Activated CD4-positive, alpha-beta T cell treated with anti-CD3 and anti-CD28 coated beads, Interleukin-2, amount 10 ng/mL, durations not matched to agents 7 days and 5 days (primary cell): ENCODE data around the gene ZMYM2. TPM values are rescaled to one million over a fixed set of nuclear protein-coding genes. Genes with fewer than 3 reads are reported as not detected.
"Not testable (repeated sequence)": the region's sequence is repeated elsewhere in the genome, so short reads cannot be mapped to it uniquely, and the experiment has no call there.

Experiments
- CTCF ChIA-PET: fragments of 350-600 bp; sonication (Branson Sonifier 250); formaldehyde crosslinking; loops from one replicate; lab custom pipeline; 2021; ENCODE audit warnings: antibody characterized with exemption; lab: Charles Lee
- POLR2A ChIA-PET: fragments of 350-600 bp; sonication (Branson Sonifier 250); formaldehyde crosslinking; loops from one replicate; lab custom pipeline; 2021; ENCODE audit warnings: antibody characterized with exemption; lab: Charles Lee
- DNase-seq: peaks from one replicate; pipeline ENCODE4 v3.0.0-alpha.2; 2020
- H3K27ac Mint-ChIP-seq: one replicate; pipeline ENCODE4 v1.8.0; 2021; ENCODE audit warnings: mild to moderate bottlenecking, moderate library complexity, mixed read lengths
- H3K27me3 Mint-ChIP-seq: one replicate; pipeline ENCODE4 v1.8.0; 2021; ENCODE audit warnings: mixed read lengths
- H3K36me3 Mint-ChIP-seq: one replicate; pipeline ENCODE4 v1.8.0; 2021; ENCODE audit warnings: low read depth, mixed read lengths
- H3K4me1 Mint-ChIP-seq: one replicate; pipeline ENCODE4 v1.8.0; 2021; ENCODE audit warnings: mixed read lengths
- H3K4me3 Mint-ChIP-seq: one replicate; pipeline ENCODE4 v1.8.0; 2021; ENCODE audit warnings: mild to moderate bottlenecking, moderate library complexity, mixed read lengths
- H3K9me3 Mint-ChIP-seq: one replicate; pipeline ENCODE4 v1.8.0; 2021; ENCODE audit warnings: mixed read lengths
- total RNA-seq, 2 experiments: library from RNA; stranded (reverse); gene quantifications; one replicate each; pipeline ENCODE4 v1.2.3, GENCODE V29; 2021

Gene ZMYM2
- total RNA-seq, 2 experiments from 2014 or later = 41.5 to 46.7 TPM

DNA sequence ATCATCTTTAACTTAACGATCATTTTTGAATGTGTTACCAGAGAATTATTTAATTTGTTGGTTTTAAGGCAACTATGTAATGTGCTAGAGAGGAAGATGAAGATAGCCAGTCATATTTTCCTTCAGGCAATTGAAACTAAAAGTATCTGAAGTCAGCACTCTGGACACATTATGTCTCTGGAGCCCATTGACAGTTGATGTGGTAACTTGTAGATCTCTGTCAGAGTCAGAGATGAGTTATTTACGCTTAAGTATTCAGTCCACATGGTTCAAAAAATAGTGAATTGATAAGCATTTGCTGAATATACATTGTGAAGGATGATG, 2.1 kb downstream of the ZMYM2 start:
- CTCF ChIA-PET = interaction anchor here (0.9 to 1.2 kb wide), 3 partner anchors 12 to 167 kb away, joined by 3 to 5 read pairs (median 3); no protein-coding TSS in a partner anchor
- Mint-ChIP-seq H3K4me3 (peak overlapping the region; percentile 94), H3K9me3 (no peaks in the 10 kb centered on the region), H3K36me3 (peaks cover 14% of the 10 kb centered on the region), H3K27ac (peak overlapping the region; percentile 98), H3K27me3 (peaks cover 3% of the 10 kb centered on the region), H3K4me1 (peaks cover 27% of the 10 kb centered on the region)
- POLR2A ChIA-PET = no interaction called here
- DNase-seq = peak; percentile 8

DNA sequence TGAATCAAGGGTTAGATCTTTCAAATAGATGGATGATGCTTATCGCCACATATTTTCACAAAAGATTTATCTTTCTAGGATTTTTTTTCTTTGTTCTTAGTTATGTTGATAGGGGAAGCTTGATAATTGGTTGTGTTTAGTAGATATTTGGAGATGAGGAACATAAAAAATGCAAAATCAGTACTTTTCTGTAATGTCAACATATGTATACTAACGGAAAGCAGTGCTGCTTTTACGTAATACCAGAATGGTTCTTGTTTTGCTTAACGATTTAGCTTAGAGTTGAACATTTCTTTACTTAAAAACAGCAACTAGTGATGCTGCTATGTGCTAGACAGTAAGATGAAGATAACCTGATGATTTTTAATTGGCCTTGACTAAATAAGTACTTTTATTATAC, 3.0 kb downstream of the ZMYM2 start:
- peak overlapping the region; percentile 5 for H3K4me3 Mint-ChIP-seq
- no peaks in the 10 kb centered on the region for H3K27me3 Mint-ChIP-seq
- H3K27ac Mint-ChIP-seq = no peak overlapping the region
- DNase-seq = no peak
- peaks cover 27% of the 10 kb centered on the region for H3K4me1 Mint-ChIP-seq
- ChIA-PET POLR2A (interaction anchor here (0.6 kb wide), 1 partner anchor 120 kb away, joined by 4 read pairs; no protein-coding TSS in a partner anchor), CTCF (no interaction called here)
- H3K9me3 Mint-ChIP-seq = no peaks in the 10 kb centered on the region
- peaks cover 17% of the 10 kb centered on the region for H3K36me3 Mint-ChIP-seq

DNA sequence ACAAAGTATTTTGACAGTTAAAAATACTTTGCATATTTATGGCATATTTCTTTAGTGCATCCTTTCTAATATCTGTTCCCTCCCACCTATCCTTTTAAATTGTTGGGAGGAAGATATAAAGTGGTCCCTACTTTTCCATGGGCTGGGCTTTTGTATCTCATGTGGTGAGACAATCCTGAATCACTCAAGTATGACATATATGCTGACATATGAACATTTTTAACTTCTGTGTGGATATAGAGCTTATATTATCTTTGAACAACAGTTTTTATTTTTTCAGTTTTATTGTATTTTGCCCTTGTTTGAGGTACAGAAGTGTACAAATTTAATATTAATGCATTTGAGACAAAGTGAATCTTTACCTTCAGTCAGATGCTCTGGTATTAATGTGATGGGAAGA, 3.4 kb downstream of the ZMYM2 start:
- no peaks in the 10 kb centered on the region for H3K9me3 Mint-ChIP-seq
- DNase-seq = no peak
- no peak overlapping the region for H3K27ac Mint-ChIP-seq
- H3K27me3 Mint-ChIP-seq = no peaks in the 10 kb centered on the region
- no peak overlapping the region for H3K4me3 Mint-ChIP-seq
- H3K4me1 Mint-ChIP-seq = peaks cover 26% of the 10 kb centered on the region
- H3K36me3 Mint-ChIP-seq = peaks cover 20% of the 10 kb centered on the region
- ChIA-PET CTCF (interaction anchor here (0.5 kb wide), 1 partner anchor 324 kb away, joined by 3 read pairs; no protein-coding TSS in a partner anchor), POLR2A (interaction anchor here (0.6 kb wide), 1 partner anchor 120 kb away, joined by 4 read pairs; no protein-coding TSS in a partner anchor)

DNA sequence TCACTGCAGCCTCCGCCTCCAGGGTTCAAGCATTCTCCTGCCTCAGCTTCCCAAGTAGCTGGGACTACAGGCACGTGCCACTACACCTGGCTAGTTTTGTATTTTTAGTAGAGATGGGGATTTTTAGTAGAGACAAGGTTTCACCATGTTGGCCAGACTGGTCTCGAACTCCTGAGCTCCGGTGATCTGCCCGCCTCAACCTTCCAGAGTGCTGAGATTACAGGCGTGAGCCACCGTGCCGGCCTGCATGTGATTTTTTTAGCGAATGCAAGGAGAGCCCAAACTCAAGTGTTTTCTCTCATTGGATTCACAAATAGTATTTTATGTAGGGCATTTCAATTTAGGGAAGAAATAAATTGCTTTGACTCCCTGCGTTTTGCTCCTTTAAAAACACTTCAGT, 4.4 kb downstream of the ZMYM2 start:
- Mint-ChIP-seq H3K9me3 (no peaks in the 10 kb centered on the region), H3K36me3 (peaks cover 22% of the 10 kb centered on the region), H3K27me3 (no peaks in the 10 kb centered on the region), H3K27ac (no peak overlapping the region), H3K4me3 (no peak overlapping the region), H3K4me1 (peaks cover 32% of the 10 kb centered on the region)
- no peak for DNase-seq
- CTCF ChIA-PET = no interaction called here
- POLR2A ChIA-PET = no interaction called here

DNA sequence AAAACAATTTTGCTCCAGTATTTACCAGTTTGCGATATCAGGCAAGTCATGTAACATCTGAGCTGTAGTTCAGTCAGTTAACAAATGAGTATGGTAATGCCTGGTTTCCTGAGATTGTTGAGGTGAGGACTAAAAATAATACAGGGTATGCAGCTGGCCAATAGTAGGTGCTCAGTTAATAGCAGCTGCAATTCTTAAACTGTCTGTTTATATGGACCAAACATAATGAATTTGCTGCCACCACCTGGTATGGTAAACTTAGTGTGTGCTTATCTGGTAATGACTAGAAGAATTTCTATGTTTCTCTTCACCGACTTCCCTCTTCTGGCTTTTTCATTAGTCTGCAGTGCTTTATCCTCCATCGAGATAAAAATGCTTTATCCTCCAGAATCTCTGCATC, 9.1 kb downstream of the ZMYM2 start:
- Mint-ChIP-seq H3K36me3 (peaks cover 20% of the 10 kb centered on the region), H3K4me3 (no peak overlapping the region), H3K27me3 (no peaks in the 10 kb centered on the region), H3K27ac (no peak overlapping the region), H3K9me3 (no peaks in the 10 kb centered on the region), H3K4me1 (peaks cover 11% of the 10 kb centered on the region)
- ChIA-PET POLR2A (no interaction called here), CTCF (interaction anchor here (0.6 kb wide), 1 partner anchor 230 kb away, joined by 3 read pairs; no protein-coding TSS in a partner anchor)
- no peak for DNase-seq

DNA sequence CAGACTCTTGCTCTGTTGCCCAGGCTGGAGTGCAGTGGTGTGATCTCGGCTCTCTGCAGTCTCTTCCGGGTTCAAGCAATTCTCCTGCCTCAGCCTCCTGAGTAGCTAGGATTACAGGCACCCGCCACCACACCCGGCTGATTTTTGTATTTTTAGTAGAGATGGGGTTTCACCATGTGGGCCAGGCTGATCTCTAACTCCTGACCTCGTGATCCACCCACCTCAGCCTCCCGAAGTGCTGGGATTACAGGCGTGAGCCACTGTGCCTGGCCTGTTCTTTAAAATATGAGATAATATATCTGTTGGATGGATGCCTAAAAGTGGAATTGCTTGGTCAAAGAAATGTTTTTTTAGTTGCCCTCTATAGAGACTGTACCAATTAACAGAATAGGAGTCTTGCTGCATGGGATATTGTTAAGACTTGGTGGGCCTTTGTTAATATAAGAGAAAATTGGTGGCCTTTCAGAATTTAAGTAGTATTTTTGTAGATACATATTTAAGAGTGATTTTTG, 16.0 kb downstream of the ZMYM2 start:
- peaks cover 54% of the 10 kb centered on the region for H3K36me3 Mint-ChIP-seq
- H3K27me3 Mint-ChIP-seq, H3K27ac Mint-ChIP-seq, CTCF ChIA-PET, POLR2A ChIA-PET, H3K4me3 Mint-ChIP-seq, DNase-seq, H3K4me1 Mint-ChIP-seq: not testable (repeated sequence)
- H3K9me3 Mint-ChIP-seq = peaks cover 21% of the 10 kb centered on the region

DNA sequence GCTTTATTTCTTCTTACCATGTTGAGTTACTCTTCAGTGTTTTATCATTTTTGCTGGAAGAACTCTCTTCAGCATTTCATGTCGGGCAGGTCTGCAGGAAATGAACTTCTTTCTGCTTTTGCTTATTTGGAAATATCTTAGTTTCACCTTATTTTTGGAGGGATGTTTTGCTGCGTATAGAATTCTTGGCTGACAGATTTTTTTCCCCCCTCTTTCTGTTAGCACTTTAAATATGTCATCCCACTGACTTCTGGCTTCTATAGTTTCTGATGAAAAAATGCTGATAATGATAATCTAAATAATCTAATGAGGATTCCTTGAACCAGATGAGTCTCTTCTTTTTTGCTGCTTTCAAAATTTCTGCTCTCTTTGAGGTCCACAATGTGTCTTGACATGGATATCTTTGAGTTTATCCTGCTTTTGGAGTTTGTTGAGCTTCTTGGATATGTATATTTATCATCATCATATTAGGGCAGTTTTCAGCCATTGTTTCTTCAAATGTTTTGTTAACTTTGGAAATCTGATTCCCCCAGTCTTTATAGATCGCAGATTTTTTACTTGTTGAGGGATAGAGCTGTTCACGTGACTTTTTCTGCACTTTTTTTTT, 20.4 kb downstream of the ZMYM2 start:
- no peaks in the 10 kb centered on the region for H3K27me3 Mint-ChIP-seq
- DNase-seq = no peak
- ChIA-PET POLR2A (no interaction called here), CTCF (no interaction called here)
- H3K36me3 Mint-ChIP-seq = peaks cover 52% of the 10 kb centered on the region
- peaks cover 18% of the 10 kb centered on the region for H3K9me3 Mint-ChIP-seq
- peaks cover 19% of the 10 kb centered on the region for H3K4me1 Mint-ChIP-seq
- H3K4me3 Mint-ChIP-seq = no peak overlapping the region
- H3K27ac Mint-ChIP-seq = no peak overlapping the region

DNA sequence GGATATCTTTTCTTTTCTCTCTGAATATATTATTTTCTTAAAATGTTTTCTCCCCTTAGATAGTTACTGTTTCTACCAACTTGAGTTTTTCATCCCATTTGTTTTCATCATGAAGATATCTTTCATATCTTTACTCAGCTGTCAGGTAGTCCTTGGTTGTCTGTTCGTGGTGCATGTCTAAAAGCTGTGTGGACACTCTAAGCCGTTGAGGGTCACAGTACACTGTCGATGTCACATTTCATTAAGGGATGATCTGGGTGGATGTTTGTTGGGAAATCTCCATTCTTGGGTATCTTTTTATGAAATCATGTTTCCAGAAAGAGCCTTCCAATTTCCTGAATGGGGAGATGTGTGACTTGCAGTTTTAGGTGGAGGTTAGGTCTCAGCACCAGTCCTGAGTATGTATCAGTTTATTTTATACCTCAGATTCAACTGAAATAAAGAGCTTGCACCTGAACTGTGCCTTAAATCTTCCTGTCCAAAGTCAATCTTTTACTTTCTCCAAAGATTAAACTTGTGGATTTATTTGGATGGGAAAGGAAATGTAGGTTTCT, 23.2 kb downstream of the ZMYM2 start:
- Mint-ChIP-seq H3K27ac (no peak overlapping the region), H3K36me3 (peaks cover 29% of the 10 kb centered on the region), H3K27me3 (no peaks in the 10 kb centered on the region), H3K9me3 (peaks cover 11% of the 10 kb centered on the region), H3K4me1 (peaks cover 16% of the 10 kb centered on the region), H3K4me3 (no peak overlapping the region)
- ChIA-PET CTCF (no interaction called here), POLR2A (no interaction called here)
- DNase-seq = no peak

DNA sequence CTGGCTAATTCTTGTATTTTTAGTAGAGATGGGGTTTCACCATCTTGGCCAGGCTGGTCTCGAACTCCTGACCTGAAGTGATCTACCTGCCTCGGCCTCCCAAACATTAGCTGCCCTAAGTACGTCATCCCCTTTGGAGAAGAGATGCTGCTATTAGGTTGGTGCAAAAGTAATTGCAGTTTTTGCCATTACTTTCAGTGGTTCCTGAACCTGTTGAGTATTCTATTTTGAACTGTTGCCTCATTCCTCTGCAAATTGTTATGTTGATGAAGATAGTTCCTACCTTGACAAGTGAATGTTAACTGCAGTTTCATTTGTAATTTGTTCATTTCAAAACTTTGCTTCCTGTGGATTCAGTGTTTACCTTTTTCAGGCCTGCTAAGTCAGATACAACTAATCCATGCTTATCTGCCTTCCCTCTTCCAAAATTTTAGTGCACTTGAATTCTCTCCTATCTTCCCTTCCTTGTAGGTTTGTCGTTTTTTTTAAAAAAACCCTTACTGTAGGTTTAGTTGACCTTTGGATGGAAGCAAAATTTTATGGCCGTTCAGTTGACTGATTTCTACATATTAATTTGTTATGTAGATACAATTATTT, 24.0 kb downstream of the ZMYM2 start:
- Mint-ChIP-seq H3K4me3 (no peak overlapping the region), H3K27me3 (no peaks in the 10 kb centered on the region), H3K9me3 (peaks cover 9% of the 10 kb centered on the region), H3K4me1 (peaks cover 16% of the 10 kb centered on the region), H3K27ac (no peak overlapping the region), H3K36me3 (peaks cover 25% of the 10 kb centered on the region)
- DNase-seq = no peak
- ChIA-PET POLR2A (no interaction called here), CTCF (no interaction called here)

DNA sequence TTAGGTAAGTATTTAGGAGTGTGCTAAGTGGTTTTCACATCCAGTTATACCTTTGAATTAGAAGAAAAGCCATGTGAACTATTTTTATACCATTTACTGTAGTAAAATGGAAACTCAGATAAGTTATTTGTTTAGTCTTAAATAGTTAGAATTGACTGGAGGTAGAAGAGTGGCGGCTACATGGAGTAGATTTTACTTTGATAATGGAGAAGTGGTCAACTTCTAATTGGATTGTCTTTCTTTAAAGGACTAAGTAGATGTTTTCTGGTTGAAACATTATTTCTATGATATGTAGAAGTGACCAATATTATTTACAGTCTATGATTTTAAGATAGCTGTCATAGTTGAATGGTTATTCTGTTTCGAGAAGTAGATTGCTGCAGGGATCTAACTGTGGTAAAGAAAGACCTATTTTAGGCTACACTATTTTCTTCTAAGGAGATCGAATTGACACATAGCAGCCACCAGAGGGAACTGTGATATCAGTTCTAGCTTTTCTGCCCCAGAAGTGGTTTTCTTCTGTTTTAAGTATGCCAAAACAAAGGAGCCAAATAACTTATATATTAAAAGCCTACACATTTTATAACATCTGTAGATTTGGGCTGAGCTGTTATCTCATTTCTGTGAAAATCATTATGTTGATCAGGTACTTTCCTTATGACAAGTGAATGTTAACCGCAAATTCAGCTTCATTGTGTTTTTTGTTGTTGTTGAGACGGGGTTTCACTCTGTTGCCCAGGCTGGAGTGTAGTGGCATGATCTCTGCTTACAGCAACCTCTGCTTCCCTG, 26.1 kb downstream of the ZMYM2 start:
- no peaks in the 10 kb centered on the region for H3K9me3 Mint-ChIP-seq
- no peak overlapping the region for H3K27ac Mint-ChIP-seq
- POLR2A ChIA-PET = no interaction called here
- H3K27me3 Mint-ChIP-seq = no peaks in the 10 kb centered on the region
- H3K4me3 Mint-ChIP-seq = no peak overlapping the region
- CTCF ChIA-PET = interaction anchor here (0.8 to 1.5 kb wide), 5 partner anchors 8 to 178 kb away, joined by 3 to 7 read pairs (median 4); no protein-coding TSS in a partner anchor
- peaks cover 15% of the 10 kb centered on the region for H3K36me3 Mint-ChIP-seq
- DNase-seq = peak; percentile 12
- peaks cover 19% of the 10 kb centered on the region for H3K4me1 Mint-ChIP-seq

DNA sequence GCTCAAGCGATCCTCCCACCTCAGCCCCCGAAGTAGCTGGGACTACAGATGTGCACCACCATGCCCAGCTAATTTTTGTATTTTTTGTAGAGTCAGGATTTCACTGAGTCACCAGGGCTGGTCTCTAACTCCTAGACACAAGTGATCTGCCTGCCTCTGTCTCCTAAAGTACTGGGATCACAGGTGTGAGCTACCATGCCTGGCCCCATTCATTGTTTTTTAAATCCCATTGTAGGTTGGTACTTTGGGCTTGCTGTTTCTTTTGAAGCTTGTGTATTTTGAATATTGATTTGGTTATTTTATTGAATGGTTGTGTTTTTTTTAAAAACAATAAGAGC, 26.7 kb downstream of the ZMYM2 start:
- POLR2A ChIA-PET = interaction anchor here (0.6 kb wide), 1 partner anchor 31 kb away, joined by 3 read pairs; no protein-coding TSS in a partner anchor

DNA sequence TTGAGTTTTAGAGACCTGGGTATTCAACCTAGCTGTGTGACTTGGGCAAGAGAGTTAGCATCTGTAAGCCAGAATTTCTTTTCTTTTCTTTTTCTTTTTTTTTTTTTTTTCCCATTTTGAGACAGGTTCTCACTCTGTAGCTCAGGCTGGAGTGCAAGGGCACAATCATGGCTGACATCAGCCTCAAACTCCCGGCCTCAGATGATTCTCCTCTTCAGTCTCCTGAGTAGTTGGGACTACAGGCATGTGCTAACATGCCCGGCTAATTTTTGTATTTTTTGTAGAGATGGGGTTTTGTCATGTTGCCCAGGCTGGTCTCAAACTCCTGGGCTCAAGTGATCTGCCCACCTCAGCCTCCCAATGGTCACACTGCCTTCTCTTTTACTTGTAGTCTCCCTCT, 33.0 kb downstream of the ZMYM2 start:
- no peaks in the 10 kb centered on the region for H3K9me3 Mint-ChIP-seq
- ChIA-PET CTCF (no interaction called here), POLR2A (no interaction called here)
- no peak overlapping the region for H3K27ac Mint-ChIP-seq
- no peaks in the 10 kb centered on the region for H3K27me3 Mint-ChIP-seq
- no peak overlapping the region for H3K4me3 Mint-ChIP-seq
- H3K4me1 Mint-ChIP-seq = peaks cover 13% of the 10 kb centered on the region
- no peak for DNase-seq
- H3K36me3 Mint-ChIP-seq = peaks cover 27% of the 10 kb centered on the region

More for the DNA sequence above, 26.7 kb downstream of the ZMYM2 start:
- CTCF ChIA-PET = interaction anchor here (0.9 to 1.5 kb wide), 4 partner anchors 9 to 178 kb away, joined by 3 to 7 read pairs (median 4); no protein-coding TSS in a partner anchor
- Mint-ChIP-seq H3K4me1 (peaks cover 22% of the 10 kb centered on the region), H3K4me3 (no peak overlapping the region), H3K27ac (no peak overlapping the region), H3K9me3 (no peaks in the 10 kb centered on the region), H3K36me3 (peaks cover 13% of the 10 kb centered on the region), H3K27me3 (no peaks in the 10 kb centered on the region)
- no peak for DNase-seq
